C4-2B (cell line): ENCODE results near the gene GCG.

Experiments
- ZFX ChIP-seq: fragments of 450-650 bp; IDR thresholded peaks from 2 replicates; pipeline ENCODE4 v1.6.1; 2017
- TF ChIP-seq, protein P1 (sequence below): fragments of 450-650 bp; conservative IDR thresholded peaks from 2 replicates; pipeline ENCODE4 v1.5.1; 2017; ENCODE audit warnings: mild to moderate bottlenecking

DNA sequence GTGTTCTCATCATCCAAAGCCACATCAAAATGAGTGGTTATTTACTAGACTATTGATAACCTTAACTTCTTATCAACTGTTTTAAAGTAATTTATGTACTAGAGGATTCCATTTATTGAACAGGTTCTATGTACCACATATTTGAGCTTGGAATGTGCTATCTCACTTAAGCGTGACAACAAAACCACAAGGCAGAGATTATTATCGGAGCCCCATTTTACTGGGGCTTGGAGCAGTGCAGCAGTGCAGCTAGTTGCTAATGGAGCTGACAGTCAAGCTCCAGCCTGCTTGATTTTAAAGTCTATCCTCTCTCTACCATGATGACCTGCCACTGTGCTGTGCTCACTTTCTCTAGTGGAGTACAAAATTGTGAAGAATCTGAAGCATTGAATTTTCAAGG, 24.6 kb downstream of the GCG start:
- TF ChIP-seq, protein P1, sequence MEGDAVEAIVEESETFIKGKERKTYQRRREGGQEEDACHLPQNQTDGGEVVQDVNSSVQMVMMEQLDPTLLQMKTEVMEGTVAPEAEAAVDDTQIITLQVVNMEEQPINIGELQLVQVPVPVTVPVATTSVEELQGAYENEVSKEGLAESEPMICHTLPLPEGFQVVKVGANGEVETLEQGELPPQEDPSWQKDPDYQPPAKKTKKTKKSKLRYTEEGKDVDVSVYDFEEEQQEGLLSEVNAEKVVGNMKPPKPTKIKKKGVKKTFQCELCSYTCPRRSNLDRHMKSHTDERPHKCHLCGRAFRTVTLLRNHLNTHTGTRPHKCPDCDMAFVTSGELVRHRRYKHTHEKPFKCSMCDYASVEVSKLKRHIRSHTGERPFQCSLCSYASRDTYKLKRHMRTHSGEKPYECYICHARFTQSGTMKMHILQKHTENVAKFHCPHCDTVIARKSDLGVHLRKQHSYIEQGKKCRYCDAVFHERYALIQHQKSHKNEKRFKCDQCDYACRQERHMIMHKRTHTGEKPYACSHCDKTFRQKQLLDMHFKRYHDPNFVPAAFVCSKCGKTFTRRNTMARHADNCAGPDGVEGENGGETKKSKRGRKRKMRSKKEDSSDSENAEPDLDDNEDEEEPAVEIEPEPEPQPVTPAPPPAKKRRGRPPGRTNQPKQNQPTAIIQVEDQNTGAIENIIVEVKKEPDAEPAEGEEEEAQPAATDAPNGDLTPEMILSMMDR = no peak
- no peak for TF ChIP-seq ZFX
